Type B pancreatic cell (in vitro differentiated cells): Measurements from ENCODE around the gene DDN. TPM values are rescaled to one million over a fixed set of nuclear protein-coding genes. Genes with fewer than 3 reads are reported as not detected.

Experiments
- DNase-seq: peaks from one replicate; pipeline ENCODE4 v3.0.0; 2021; ENCODE audit warnings: mixed read lengths; ENCODE audit not compliant: unreplicated experiment; ENCODE audit errors: extremely low spot score
- H3K27ac Mint-ChIP-seq: 2 replicates; pipeline ENCODE4 v1.8.0; 2021; ENCODE audit warnings: mild to moderate bottlenecking, mixed read lengths
- H3K27me3 Mint-ChIP-seq: 2 replicates; pipeline ENCODE4 v1.8.0; 2021; ENCODE audit warnings: mixed read lengths
- H3K36me3 Mint-ChIP-seq: 2 replicates; pipeline ENCODE4 v1.8.0; 2021; ENCODE audit warnings: mixed read lengths
- H3K4me1 Mint-ChIP-seq: one replicate; pipeline ENCODE4 v1.8.0; 2021; ENCODE audit warnings: mixed read lengths; ENCODE audit not compliant: unreplicated experiment
- H3K4me3 Mint-ChIP-seq: 2 replicates; pipeline ENCODE4 v1.8.0; 2021; ENCODE audit warnings: mild to moderate bottlenecking, mixed read lengths
- H3K9me3 Mint-ChIP-seq: 2 replicates; pipeline ENCODE4 v1.8.0; 2021; ENCODE audit warnings: mixed read lengths
- long read RNA-seq: library from polyadenylated mRNA; unstranded; transcript quantifications from one replicate; pipeline ENCODE4 v2.0.0, GENCODE V29; 2020
- total RNA-seq: library from RNA; stranded (reverse); gene quantifications from 2 replicates; pipeline ENCODE4 v1.2.1, GENCODE V29; 2021; ENCODE audit warnings: low replicate concordance
- TF ChIP-seq, protein P1 (sequence below): fragments of 200-600 bp; sonication (generic); conservative IDR thresholded peaks from 2 replicates; pipeline ENCODE4 v1.5.0; 2021; ENCODE audit warnings: antibody characterized with exemption, mild to moderate bottlenecking

The DDN gene
- 0.45 and 8.8 TPM in 2 replicates for total RNA-seq
- long read RNA-seq = 0 reads

GRCh38 chr12:48999371-49000131 is at the start of gene DDN:
DDN (minus strand) TSS chr12:48999375; CDS start chr12:48999287, 88 bp downstream.
- peaks cover 25% of the 10 kb centered on the region for H3K36me3 Mint-ChIP-seq
- TF ChIP-seq, protein P1, sequence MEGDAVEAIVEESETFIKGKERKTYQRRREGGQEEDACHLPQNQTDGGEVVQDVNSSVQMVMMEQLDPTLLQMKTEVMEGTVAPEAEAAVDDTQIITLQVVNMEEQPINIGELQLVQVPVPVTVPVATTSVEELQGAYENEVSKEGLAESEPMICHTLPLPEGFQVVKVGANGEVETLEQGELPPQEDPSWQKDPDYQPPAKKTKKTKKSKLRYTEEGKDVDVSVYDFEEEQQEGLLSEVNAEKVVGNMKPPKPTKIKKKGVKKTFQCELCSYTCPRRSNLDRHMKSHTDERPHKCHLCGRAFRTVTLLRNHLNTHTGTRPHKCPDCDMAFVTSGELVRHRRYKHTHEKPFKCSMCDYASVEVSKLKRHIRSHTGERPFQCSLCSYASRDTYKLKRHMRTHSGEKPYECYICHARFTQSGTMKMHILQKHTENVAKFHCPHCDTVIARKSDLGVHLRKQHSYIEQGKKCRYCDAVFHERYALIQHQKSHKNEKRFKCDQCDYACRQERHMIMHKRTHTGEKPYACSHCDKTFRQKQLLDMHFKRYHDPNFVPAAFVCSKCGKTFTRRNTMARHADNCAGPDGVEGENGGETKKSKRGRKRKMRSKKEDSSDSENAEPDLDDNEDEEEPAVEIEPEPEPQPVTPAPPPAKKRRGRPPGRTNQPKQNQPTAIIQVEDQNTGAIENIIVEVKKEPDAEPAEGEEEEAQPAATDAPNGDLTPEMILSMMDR = peak; percentile 23
- H3K27ac Mint-ChIP-seq = peak within 1 kb of the TSS; percentile 53
- peak within 1 kb of the TSS; percentile 84 for H3K4me3 Mint-ChIP-seq
- no peak for DNase-seq
- peaks cover 15% of the 10 kb centered on the region for H3K4me1 Mint-ChIP-seq
- H3K27me3 Mint-ChIP-seq = peaks cover 64% of the 10 kb centered on the region
- no peaks in the 10 kb centered on the region for H3K9me3 Mint-ChIP-seq

DNA sequence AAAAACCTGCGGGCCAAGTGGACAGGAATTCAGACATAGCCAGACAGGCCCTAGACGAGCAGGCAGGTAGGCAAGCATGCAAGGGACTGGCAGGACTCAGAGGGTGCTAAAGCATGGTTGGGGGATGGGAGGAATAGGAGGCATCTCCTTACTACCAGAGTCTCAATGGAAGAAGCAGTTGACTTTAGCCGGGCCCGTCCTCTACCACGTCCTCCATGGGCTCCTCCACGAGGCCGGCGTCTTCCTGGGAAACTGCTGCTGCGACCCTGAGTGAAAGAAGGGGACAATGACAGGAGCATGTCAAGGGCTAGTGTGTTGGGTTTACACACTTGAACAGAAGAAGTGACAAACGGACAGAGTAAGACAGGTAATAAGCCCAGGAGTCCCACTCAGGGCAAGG is 49.8 kb upstream of the DDN start:
- H3K9me3 Mint-ChIP-seq = no peaks in the 10 kb centered on the region
- H3K27me3 Mint-ChIP-seq = no peaks in the 10 kb centered on the region
- TF ChIP-seq, protein P1 = no peak
- H3K4me3 Mint-ChIP-seq = no peak overlapping the region
- H3K27ac Mint-ChIP-seq = no peak overlapping the region
- no peak for DNase-seq
- peaks cover 26% of the 10 kb centered on the region for H3K36me3 Mint-ChIP-seq
- H3K4me1 Mint-ChIP-seq = no peaks in the 10 kb centered on the region

DNA sequence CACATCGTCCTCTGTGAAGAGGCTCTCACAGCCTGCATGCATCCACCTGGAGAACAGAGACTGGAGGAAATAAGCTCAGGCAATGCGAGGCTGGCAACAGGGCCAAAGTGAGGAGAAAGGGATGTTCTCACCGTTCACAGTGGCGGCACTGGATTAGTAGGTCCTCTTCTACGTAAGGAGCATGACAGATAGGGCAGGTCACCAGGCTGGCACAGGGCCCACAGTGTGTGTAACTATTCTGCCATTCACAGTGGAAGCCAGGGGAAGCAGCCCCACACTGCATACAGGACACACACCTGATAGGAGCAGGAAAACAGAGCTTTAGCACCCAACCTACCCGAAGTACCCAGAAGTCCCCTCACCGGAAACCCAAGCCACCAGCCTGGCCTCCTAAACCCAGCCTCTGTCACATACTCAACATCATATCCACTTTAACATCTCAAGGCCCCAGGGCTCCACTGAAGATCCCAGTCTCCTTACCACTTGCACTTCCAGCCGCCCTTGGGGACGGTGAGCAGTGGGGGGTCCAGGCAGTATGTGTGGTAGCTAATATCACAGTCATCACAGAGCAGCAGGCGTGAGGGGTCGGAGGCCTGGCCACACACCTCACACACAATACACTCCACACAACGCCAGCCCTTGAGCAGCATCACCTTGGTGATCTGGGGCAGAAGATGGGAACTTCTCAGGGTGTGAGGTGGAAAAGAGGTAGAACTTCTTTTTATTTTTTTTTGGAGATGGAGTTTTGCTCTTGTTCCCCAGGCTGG is 47.1 kb upstream of the DDN start:
- H3K4me3 Mint-ChIP-seq = no peak overlapping the region
- no peak for DNase-seq
- H3K36me3 Mint-ChIP-seq = peaks cover 27% of the 10 kb centered on the region
- H3K4me1 Mint-ChIP-seq = no peaks in the 10 kb centered on the region
- H3K27me3 Mint-ChIP-seq = no peaks in the 10 kb centered on the region
- H3K9me3 Mint-ChIP-seq = no peaks in the 10 kb centered on the region
- no peak overlapping the region for H3K27ac Mint-ChIP-seq
- TF ChIP-seq, protein P1 = no peak

- H3K4me1 Mint-ChIP-seq = no peaks in the 10 kb centered on the region
- DNase-seq = no peak
- H3K27ac Mint-ChIP-seq = no peak overlapping the region
- H3K4me3 Mint-ChIP-seq = no peak overlapping the region
- H3K27me3 Mint-ChIP-seq = no peaks in the 10 kb centered on the region
- TF ChIP-seq, protein P1 = no peak
- H3K36me3 Mint-ChIP-seq = peaks cover 27% of the 10 kb centered on the region
- no peaks in the 10 kb centered on the region for H3K9me3 Mint-ChIP-seq
Observed at GRCh38 chr12:49044660-49045059, 45.5 kb upstream of the DDN start.

DNA sequence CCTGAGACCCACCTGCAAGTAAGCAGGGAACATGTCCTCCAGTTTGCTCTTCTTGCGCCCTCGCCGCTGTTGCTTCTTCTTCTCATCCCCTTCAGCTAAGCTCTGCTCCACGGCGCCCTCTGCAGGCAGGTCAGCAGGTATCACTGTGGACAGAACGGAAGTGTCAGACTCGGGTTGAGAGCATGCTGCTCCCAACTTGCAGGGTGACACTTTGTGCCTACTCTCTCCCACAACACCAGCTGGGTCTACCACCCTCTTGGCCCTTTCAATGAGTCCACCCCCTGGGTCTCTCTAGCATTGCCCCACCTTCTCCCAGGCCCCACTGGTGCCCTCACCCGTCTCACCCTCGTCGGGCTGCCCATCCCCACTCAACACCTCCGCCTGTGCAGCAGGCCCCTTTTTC is 44.7 kb upstream of the DDN start:
- TF ChIP-seq, protein P1 = peak; percentile 75
- Mint-ChIP-seq H3K27ac (no peak overlapping the region), H3K27me3 (no peaks in the 10 kb centered on the region), H3K36me3 (peaks cover 29% of the 10 kb centered on the region), H3K4me3 (no peak overlapping the region), H3K9me3 (no peaks in the 10 kb centered on the region), H3K4me1 (no peaks in the 10 kb centered on the region)
- no peak for DNase-seq
